Nephron (organoid): ENCODE measurements around the gene TMEM139.
A peak's percentile ranks its signal among the peaks of the same experiment; 100 is the strongest.
"Not testable (repeated sequence)": the region's sequence is repeated elsewhere in the genome, so short reads cannot be mapped to it uniquely, and the experiment has no call there.

Experiments
- H3K27ac Mint-ChIP-seq, 3 experiments: 2 replicates each; pipeline ENCODE4 v1.8.0; 2020; ENCODE audit warnings: mixed read lengths in 3 of 3, mild to moderate bottlenecking in 2 of 3, moderate library complexity in 1 of 3
- H3K27me3 Mint-ChIP-seq: 2 replicates; pipeline ENCODE4 v1.8.0; 2021; ENCODE audit warnings: low read depth, mild to moderate bottlenecking, moderate library complexity, mixed read lengths
- H3K36me3 Mint-ChIP-seq: 2 replicates; pipeline ENCODE4 v1.8.0; 2020; ENCODE audit warnings: low read depth, mixed read lengths
- H3K4me1 Mint-ChIP-seq: 2 replicates; pipeline ENCODE4 v1.8.0; 2020; ENCODE audit warnings: mixed read lengths
- H3K4me3 Mint-ChIP-seq, 3 experiments: 2 replicates each; pipeline ENCODE4 v1.8.0; 2020; ENCODE audit warnings: mild to moderate bottlenecking in 3 of 3, mixed read lengths in 3 of 3, moderate library complexity in 2 of 3
- H3K9me3 Mint-ChIP-seq: 2 replicates; pipeline ENCODE4 v1.8.0; 2020; ENCODE audit warnings: mixed read lengths
- TF ChIP-seq, protein P1 (sequence below), 3 experiments: fragments of 200-600 bp; sonication (generic); IDR thresholded peaks; one replicate each; pipeline ENCODE4 v1.5.0; 2021; ENCODE audit warnings: antibody characterized with exemption in 3 of 3; ENCODE audit not compliant: unreplicated experiment in 3 of 3

The TMEM139 gene

DNA sequence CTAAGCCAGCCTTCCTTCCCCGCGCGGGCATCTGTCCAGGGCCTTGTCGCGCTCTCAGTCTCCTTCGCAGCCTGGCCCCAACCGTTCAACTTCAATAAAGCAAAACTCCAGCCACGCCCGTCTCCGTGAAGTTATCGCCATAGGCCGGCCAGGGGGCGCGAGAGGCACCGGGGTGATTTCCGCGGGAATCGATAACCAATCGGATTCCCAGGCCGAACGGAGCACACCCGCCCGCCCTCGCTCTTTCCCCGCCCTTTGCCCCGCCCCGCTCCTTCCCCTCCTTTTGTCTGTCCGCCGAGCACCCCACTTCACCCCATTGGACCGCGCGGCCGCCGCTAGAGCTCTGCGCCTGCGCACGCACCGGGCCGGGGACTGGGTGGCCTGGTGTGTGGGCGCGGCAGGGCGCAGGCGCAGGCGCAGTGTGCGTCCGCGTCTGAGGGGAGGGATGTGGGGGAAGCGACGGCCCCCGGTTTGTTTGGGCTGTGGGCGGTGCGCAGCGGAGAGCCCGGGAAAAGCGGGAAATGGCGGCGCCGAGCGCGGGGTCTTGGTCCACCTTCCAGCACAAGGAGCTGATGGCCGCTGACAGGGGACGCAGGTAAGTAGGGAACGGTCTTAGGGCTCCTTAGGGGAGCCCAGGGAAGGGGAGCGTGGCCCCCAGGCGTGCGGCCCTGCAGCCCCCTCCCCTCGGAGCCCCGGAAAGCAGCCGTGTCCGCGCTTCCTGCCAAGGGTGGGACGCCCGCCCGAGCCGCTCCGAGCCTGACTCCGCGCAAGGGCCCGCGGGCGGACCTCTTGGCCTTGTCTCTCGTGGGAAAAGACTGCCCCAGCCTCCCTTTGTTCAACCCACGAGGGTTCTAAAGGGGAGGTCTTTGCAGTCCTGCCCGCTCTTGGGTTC is 3.4 kb downstream of the TMEM139 start, which contains the start of gene CASP2:
CASP2 (plus strand) TSS at position 417 of the 892 bp plus-strand sequence; CDS start at position 522, 105 bp downstream.
- Mint-ChIP-seq H3K36me3 (peaks cover 23% of the 10 kb centered on the region), H3K4me3 (peak within 1 kb of the TSS; percentile 95 to 99 (median 96)), H3K9me3 (peaks cover 4% of the 10 kb centered on the region), H3K27me3 (no peaks in the 10 kb centered on the region), H3K4me1 (peaks cover 56% of the 10 kb centered on the region), H3K27ac (peak within 1 kb of the TSS; percentile 93 to 96 (median 95))
- TF ChIP-seq, protein P1, sequence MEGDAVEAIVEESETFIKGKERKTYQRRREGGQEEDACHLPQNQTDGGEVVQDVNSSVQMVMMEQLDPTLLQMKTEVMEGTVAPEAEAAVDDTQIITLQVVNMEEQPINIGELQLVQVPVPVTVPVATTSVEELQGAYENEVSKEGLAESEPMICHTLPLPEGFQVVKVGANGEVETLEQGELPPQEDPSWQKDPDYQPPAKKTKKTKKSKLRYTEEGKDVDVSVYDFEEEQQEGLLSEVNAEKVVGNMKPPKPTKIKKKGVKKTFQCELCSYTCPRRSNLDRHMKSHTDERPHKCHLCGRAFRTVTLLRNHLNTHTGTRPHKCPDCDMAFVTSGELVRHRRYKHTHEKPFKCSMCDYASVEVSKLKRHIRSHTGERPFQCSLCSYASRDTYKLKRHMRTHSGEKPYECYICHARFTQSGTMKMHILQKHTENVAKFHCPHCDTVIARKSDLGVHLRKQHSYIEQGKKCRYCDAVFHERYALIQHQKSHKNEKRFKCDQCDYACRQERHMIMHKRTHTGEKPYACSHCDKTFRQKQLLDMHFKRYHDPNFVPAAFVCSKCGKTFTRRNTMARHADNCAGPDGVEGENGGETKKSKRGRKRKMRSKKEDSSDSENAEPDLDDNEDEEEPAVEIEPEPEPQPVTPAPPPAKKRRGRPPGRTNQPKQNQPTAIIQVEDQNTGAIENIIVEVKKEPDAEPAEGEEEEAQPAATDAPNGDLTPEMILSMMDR (IDR thresholded peaks at IDR 0.05; ENCODE audit: unreplicated experiment in 3 of 3) = peak in 2 of 3 experiments; percentile 22 to 47

DNA sequence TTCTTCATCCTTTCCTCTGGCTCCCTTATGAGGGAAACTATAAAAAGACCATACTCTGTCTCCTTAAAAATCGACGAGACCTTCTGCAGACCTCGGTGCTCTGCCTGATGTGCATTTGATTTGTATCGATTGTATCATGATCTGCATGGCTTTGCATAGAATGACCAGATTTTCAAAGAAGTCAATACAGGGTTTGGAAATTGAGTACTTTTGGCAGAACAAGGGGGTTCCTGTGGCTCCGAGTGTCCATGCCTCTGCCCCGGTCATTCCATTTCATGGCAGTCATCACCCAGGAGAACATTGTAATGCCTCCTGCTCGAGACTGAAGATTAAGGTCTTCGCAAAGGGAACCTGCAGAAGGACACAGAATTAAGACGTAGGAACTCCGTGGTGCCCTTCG is 4.1 kb downstream of the TMEM139 start:
- peaks cover 29% of the 10 kb centered on the region for H3K36me3 Mint-ChIP-seq
- H3K27ac Mint-ChIP-seq = peak overlapping the region; percentile 93 to 96 (median 95)
- H3K9me3 Mint-ChIP-seq = peaks cover 4% of the 10 kb centered on the region
- H3K4me3 Mint-ChIP-seq = peak overlapping the region; percentile 95 to 99 (median 96)
- H3K4me1 Mint-ChIP-seq = peaks cover 50% of the 10 kb centered on the region
- H3K27me3 Mint-ChIP-seq = no peaks in the 10 kb centered on the region
- TF ChIP-seq, protein P1 (IDR thresholded peaks at IDR 0.05; ENCODE audit: unreplicated experiment in 3 of 3) = no peak

DNA sequence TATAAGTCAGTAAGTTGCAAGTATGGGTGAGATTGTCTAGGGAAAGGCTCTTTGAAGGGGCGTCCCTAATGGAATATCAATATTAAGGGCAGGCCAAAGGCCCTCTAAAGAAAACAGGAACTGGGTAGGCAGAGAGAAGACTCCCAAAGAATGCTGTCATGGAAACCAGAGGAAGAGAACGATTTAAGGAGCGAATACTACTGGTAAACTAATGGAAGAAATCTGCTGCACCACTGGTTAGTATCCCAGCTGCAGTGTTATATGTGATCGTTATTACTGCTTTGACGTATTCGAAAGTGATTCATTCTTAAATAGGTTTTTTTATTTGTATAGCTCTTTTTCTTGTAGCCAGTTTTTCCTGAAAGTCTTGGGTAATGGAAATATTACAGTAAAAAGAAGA is 4.7 kb downstream of the TMEM139 start:
- peak overlapping the region; percentile 95 to 99 (median 96) for H3K4me3 Mint-ChIP-seq
- peaks cover 35% of the 10 kb centered on the region for H3K36me3 Mint-ChIP-seq
- TF ChIP-seq, protein P1 (IDR thresholded peaks at IDR 0.05; ENCODE audit: unreplicated experiment in 3 of 3) = no peak
- no peaks in the 10 kb centered on the region for H3K27me3 Mint-ChIP-seq
- H3K4me1 Mint-ChIP-seq = peaks cover 50% of the 10 kb centered on the region
- H3K9me3 Mint-ChIP-seq = peaks cover 4% of the 10 kb centered on the region
- peak overlapping the region; percentile 93 to 96 (median 95) for H3K27ac Mint-ChIP-seq

DNA sequence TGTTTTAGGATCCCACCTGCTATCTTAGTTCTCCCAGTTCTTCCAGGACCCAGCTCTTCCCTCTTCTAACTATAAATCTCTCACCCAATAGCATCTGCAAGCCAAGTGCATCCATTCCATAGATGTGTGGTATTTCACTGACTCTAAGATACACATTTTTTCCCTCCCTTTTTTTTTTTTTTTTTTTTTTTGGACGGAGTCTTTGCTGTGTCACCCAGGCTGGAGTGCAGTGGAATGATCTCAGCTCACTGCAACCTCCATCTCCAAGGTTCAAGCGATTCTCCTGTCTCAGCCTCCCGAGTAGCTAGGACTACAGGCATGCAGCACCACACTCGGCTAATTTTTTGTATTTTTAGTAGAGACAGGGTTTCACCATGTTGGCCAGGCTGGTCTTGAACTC is 5.1 kb downstream of the TMEM139 start:
- H3K4me1 Mint-ChIP-seq = peaks cover 48% of the 10 kb centered on the region
- peaks cover 40% of the 10 kb centered on the region for H3K36me3 Mint-ChIP-seq
- peak overlapping the region; percentile 59 to 96 (median 93) for H3K27ac Mint-ChIP-seq
- not testable (repeated sequence) for H3K9me3 Mint-ChIP-seq, H3K27me3 Mint-ChIP-seq
- peak overlapping the region; percentile 95 to 99 (median 96) for H3K4me3 Mint-ChIP-seq

DNA sequence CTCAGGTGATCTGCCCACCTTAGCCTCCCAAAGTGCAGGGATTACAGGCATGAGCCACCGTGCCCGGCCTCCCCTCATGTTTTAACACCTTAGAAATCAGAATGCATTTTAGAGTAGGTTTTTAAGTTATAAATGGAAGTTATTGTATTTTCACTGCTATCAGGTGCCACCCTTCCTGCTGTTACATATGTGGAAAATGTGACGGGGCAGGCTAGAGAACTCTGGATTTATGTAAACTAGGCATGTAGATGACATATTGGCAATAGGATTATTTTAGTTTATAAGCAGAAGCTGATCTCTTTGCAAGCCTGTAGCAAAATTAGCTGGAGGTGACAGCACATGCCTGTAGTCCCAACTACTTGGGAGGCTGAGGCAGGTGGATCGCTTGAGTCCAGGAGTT is 5.5 kb downstream of the TMEM139 start:
- Mint-ChIP-seq H3K9me3 (peaks cover 4% of the 10 kb centered on the region), H3K27me3 (no peaks in the 10 kb centered on the region), H3K36me3 (peaks cover 44% of the 10 kb centered on the region), H3K27ac (no peak overlapping the region), H3K4me1 (peaks cover 50% of the 10 kb centered on the region), H3K4me3 (peak overlapping the region; percentile 31 to 95 (median 71))
- TF ChIP-seq, protein P1 (IDR thresholded peaks at IDR 0.05; ENCODE audit: unreplicated experiment in 3 of 3) = no peak

DNA sequence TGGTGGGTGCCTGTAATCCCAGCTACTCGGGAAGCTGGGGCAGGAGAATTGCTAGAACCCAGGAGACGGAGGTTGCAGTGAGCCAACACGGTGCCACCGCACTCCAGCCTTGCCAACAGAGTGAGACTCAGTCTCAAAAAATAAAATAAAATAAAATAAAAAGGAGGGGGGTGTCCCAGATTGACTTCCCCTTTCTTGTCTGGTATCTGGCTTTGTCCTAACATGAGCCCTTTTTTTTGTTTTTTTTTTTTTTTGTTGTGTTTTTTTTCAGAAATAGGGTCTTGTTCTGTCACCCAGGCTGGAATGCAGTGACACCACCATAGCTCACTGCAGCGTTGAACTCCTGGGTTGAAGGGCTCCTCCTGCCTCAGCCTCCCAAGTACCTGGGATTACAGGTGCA is 8.1 kb downstream of the TMEM139 start:
- TF ChIP-seq, protein P1 (IDR thresholded peaks at IDR 0.05; ENCODE audit: unreplicated experiment in 3 of 3) = no peak
- no peak overlapping the region for H3K27ac Mint-ChIP-seq
- peaks cover 63% of the 10 kb centered on the region for H3K36me3 Mint-ChIP-seq
- peaks cover under 1% of the 10 kb centered on the region for H3K9me3 Mint-ChIP-seq
- peaks cover 57% of the 10 kb centered on the region for H3K4me1 Mint-ChIP-seq
- H3K27me3 Mint-ChIP-seq = no peaks in the 10 kb centered on the region
- H3K4me3 Mint-ChIP-seq = no peak overlapping the region
